ENCODE results near the gene VPS16. TPM values are rescaled to one million over a fixed set of nuclear protein-coding genes. Genes with fewer than 3 reads are reported as not detected.

The VPS16 gene
- total and polyA plus RNA-seq, 12 donors: 13.0 to 44.7 (median 20.6) TPM

DNA sequence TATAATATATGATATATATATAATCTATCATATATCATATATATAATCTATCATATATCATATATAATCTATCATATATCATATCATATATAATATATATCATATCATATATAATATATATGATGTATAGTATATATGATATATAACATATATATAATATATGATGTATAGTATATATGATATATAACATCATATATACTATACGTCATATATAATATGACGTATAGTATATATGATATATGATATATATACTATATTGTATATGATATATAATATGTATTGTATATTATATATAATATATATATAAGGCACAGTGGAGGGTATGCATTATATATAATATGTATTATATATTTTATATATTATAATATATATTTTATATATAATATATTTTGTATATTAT is 69.4 kb downstream of the VPS16 start:
- DNase-seq (no peak), ATAC-seq (no peak)
- Histone ChIP-seq H3K27ac (no peak overlapping the region), H3K4me1 (peaks cover 0 to 10% (median 6%) of the 10 kb centered on the region in 9 donors), H3K27me3 (no peaks in the 10 kb centered on the region), H3K36me3 (peaks cover 0 to 4% (median 0%) of the 10 kb centered on the region in 9 donors), H3K9me3 (no peaks in the 10 kb centered on the region), H3K4me3 (no peak overlapping the region)
- 98% methylated on average over 2 of the region's 2 CpGs for WGBS, 2 donors
- intact Hi-C loops (cut with DNase I): no loop called here
- TF ChIP-seq, protein P1, sequence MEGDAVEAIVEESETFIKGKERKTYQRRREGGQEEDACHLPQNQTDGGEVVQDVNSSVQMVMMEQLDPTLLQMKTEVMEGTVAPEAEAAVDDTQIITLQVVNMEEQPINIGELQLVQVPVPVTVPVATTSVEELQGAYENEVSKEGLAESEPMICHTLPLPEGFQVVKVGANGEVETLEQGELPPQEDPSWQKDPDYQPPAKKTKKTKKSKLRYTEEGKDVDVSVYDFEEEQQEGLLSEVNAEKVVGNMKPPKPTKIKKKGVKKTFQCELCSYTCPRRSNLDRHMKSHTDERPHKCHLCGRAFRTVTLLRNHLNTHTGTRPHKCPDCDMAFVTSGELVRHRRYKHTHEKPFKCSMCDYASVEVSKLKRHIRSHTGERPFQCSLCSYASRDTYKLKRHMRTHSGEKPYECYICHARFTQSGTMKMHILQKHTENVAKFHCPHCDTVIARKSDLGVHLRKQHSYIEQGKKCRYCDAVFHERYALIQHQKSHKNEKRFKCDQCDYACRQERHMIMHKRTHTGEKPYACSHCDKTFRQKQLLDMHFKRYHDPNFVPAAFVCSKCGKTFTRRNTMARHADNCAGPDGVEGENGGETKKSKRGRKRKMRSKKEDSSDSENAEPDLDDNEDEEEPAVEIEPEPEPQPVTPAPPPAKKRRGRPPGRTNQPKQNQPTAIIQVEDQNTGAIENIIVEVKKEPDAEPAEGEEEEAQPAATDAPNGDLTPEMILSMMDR (IDR thresholded peaks at IDR 0.05): no peak

DNA sequence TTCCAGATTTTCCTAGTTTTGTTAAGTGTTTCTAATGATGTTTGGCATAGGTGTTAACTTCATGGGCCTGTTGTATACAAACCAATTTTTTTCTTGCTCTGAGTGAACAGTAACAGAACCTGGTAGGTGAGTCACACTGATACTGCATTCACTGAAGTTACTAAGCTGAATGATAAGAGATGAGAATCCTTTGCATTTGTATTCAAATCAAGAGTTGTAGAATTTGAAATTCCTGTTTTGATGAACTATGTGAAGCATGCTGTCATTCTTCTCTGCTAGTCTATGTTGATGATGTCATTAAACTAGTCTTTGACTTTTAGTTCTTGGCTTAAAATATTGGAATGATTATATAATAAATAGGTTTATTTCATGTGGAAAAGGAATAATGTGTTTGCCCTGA is 70.7 kb downstream of the VPS16 start:
- no peak for DNase-seq
- ATAC-seq: no peak

DNA sequence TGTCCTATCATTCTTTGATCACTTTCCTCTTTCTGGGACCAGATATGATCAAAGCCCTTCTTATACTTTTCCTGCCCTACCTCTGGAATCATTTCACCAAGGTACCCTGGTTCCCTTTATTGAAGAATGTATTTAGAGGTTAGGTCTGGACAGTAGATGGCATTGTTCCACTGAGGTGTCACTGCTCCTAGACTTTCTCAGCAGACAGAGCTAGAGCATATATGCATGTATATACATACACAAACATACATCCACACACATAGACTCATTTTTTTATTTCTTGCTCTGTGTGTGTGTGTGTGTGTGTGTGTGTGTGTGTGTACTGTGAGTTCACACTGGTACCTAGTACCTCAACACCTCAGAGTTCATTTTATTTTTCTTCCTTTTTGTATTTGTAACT is 73.6 kb downstream of the VPS16 start:
- no peaks in the 10 kb centered on the region for H3K9me3 ChIP-seq
- no peak for ATAC-seq

More for the DNA sequence above, 70.7 kb downstream of the VPS16 start:
- H3K27me3 ChIP-seq: no peaks in the 10 kb centered on the region
- intact Hi-C loops (cut with DNase I): no loop called here
- H3K4me1 ChIP-seq: peaks cover 0 to 10% (median 6%) of the 10 kb centered on the region in 9 donors
- no peaks in the 10 kb centered on the region for H3K9me3 ChIP-seq
- peaks cover 0 to 4% (median 0%) of the 10 kb centered on the region in 9 donors for H3K36me3 ChIP-seq
- H3K27ac ChIP-seq: no peak overlapping the region
- TF ChIP-seq, protein P1 (IDR thresholded peaks at IDR 0.05): no peak
- H3K4me3 ChIP-seq: no peak overlapping the region

More for the DNA sequence above, 73.6 kb downstream of the VPS16 start:
- intact Hi-C loops (cut with DNase I): no loop called here
- Histone ChIP-seq H3K27ac (no peak overlapping the region), H3K27me3 (no peaks in the 10 kb centered on the region), H3K36me3 (peaks cover 0 to 4% (median 0%) of the 10 kb centered on the region in 9 donors), H3K4me3 (no peak overlapping the region), H3K4me1 (peaks cover 0 to 19% (median 13%) of the 10 kb centered on the region in 9 donors)
- TF ChIP-seq, protein P1 (IDR thresholded peaks at IDR 0.05): peak in 2 of 9 donors; percentile 8 to 21
- no peak for DNase-seq

Other genes starting within 250 kb of the VPS16 start
- gene NOP56, start 188.1 kb upstream of the VPS16 start, total RNA-seq: 10 to 100 TPM; 37.1 to 77.1 (median 46.7) TPM
- 10 to 100 TPM; 66.4 to 68.8 TPM for gene NOP56, start 188.1 kb upstream of the VPS16 start, polyA plus RNA-seq
- gene IDH3B, start 176.5 kb upstream of the VPS16 start, total RNA-seq: 100 to 1,000 TPM; 135 to 264 (median 224) TPM
- gene IDH3B, start 176.5 kb upstream of the VPS16 start, polyA plus RNA-seq: 100 to 1,000 TPM; 120 to 206 TPM
- 1 to 10 TPM; 2.0 to 6.2 (median 3.6) TPM for gene EBF4, start 148.0 kb upstream of the VPS16 start, total RNA-seq
- gene EBF4, start 148.0 kb upstream of the VPS16 start, polyA plus RNA-seq: 1 to 10 TPM; 3.3 to 8.0 TPM
- 1 to 10 TPM in 5 of 10 donors, under 1 TPM in 4, not detected in 1; 0.48 to 4.5 (median 1.4) TPM for gene CPXM1, start 40.1 kb upstream of the VPS16 start, total RNA-seq
- gene CPXM1, start 40.1 kb upstream of the VPS16 start, polyA plus RNA-seq: 1 to 10 TPM; 1.2 to 4.9 TPM
- not detected for gene C20orf141, start 25.8 kb upstream of the VPS16 start, total RNA-seq
- gene C20orf141, start 25.8 kb upstream of the VPS16 start, polyA plus RNA-seq: not detected
- not detected for gene TMEM239, start 24.4 kb upstream of the VPS16 start, total RNA-seq
- gene TMEM239, start 24.4 kb upstream of the VPS16 start, polyA plus RNA-seq: not detected
- 10 to 100 TPM in 3 of 10 donors, 1 to 10 TPM in 7; 4.5 to 11.9 (median 6.5) TPM for gene PCED1A, start 90 bp upstream of the VPS16 start, total RNA-seq
- gene PCED1A, start 90 bp upstream of the VPS16 start, polyA plus RNA-seq: 10 to 100 TPM; 10.3 to 36.9 TPM
- gene PTPRA, start 32.7 kb downstream of the VPS16 start, total RNA-seq: 10 to 100 TPM; 22.1 to 37.3 (median 30.1) TPM
- 10 to 100 TPM in 1 of 2 donors, 1 to 10 TPM in 1; 8.9 to 16.7 TPM for gene PTPRA, start 32.7 kb downstream of the VPS16 start, polyA plus RNA-seq
- gene GNRH2, start 202.9 kb downstream of the VPS16 start, total RNA-seq: under 1 TPM in 1 of 10 donors, not detected in 9; 0.47 TPM
- not detected for gene GNRH2, start 202.9 kb downstream of the VPS16 start, polyA plus RNA-seq
- gene MRPS26, start 205.3 kb downstream of the VPS16 start, total RNA-seq: 10 to 100 TPM; 39.1 to 60.8 (median 51.5) TPM
- 100 to 1,000 TPM; 115 to 119 TPM for gene MRPS26, start 205.3 kb downstream of the VPS16 start, polyA plus RNA-seq
- 1 to 10 TPM in 1 of 10 donors, under 1 TPM in 2, not detected in 7; 0.56 to 1.3 (median 0.59) TPM for gene OXT, start 230.9 kb downstream of the VPS16 start, total RNA-seq
- under 1 TPM in 1 of 2 donors, not detected in 1; 0.35 TPM for gene OXT, start 230.9 kb downstream of the VPS16 start, polyA plus RNA-seq
- not detected for gene AVP, start 244.0 kb downstream of the VPS16 start, total RNA-seq
- not detected for gene AVP, start 244.0 kb downstream of the VPS16 start, polyA plus RNA-seq

Data from heart right ventricle (tissue), 16 donors.